K562 (cell line): ENCODE results near the gene TNFAIP1. TPM values are rescaled to one million over a fixed set of nuclear protein-coding genes. Genes with fewer than 3 reads are reported as not detected.

Source experiments
- BRD9 ChIP-seq: fragments of 450-650 bp; IDR thresholded peaks from 2 replicates; pipeline ENCODE4 v1.6.1; 2018; ENCODE audit warnings: low read depth; ENCODE audit not compliant: partially characterized antibody
- CHD4 ChIP-seq: fragments of 200-600 bp; sonication (generic); IDR thresholded peaks from 3 replicates; pipeline ENCODE4 v1.6.1; 2012; ENCODE audit warnings: low read depth, mild to moderate bottlenecking, mixed read lengths, low read length, inconsistent platforms; ENCODE audit not compliant: insufficient read depth, insufficient replicate concordance, poor library complexity, severe bottlenecking
- COPS2 ChIP-seq: fragments of 450-650 bp; conservative IDR thresholded peaks from 2 replicates; pipeline ENCODE4 v1.6.1; 2016; ENCODE audit warnings: mild to moderate bottlenecking, moderate library complexity
- CSDE1 ChIP-seq, 2 experiments: fragments of 450-650 bp; IDR thresholded peaks; 2 replicates each; pipeline ENCODE4 v1.6.1; 2016; ENCODE audit warnings: mild to moderate bottlenecking in 1 of 2
- DPF2 ChIP-seq: fragments of 450-650 bp; IDR thresholded peaks from 2 replicates; pipeline ENCODE4 v1.6.1; 2016
- EGR1 ChIP-seq: fragments of 450-650 bp; conservative IDR thresholded peaks from 2 replicates; pipeline ENCODE4 v1.6.1; 2017; ENCODE audit warnings: mild to moderate bottlenecking
- FOXP1 ChIP-seq: sonication (generic); formaldehyde crosslinking; IDR thresholded peaks from 2 replicates; pipeline ENCODE4 v1.8.0; 2022; ENCODE audit warnings: mild to moderate bottlenecking, missing genetic modification reagents
- L3MBTL2 ChIP-seq: fragments of 450-650 bp; IDR thresholded peaks from 2 replicates; pipeline ENCODE4 v1.6.1; 2016; ENCODE audit warnings: mild to moderate bottlenecking, moderate library complexity
- MEIS2 ChIP-seq: fragments of 450-650 bp; IDR thresholded peaks from 2 replicates; pipeline ENCODE4 v1.6.1; 2014; ENCODE audit warnings: mild to moderate bottlenecking; ENCODE audit not compliant: partially characterized antibody
- NFE2L1 ChIP-seq: fragments of 450-650 bp; IDR thresholded peaks from 2 replicates; pipeline ENCODE4 v1.6.1; 2016; ENCODE audit warnings: missing genetic modification characterization, low read depth, mild to moderate bottlenecking, missing compliant biosample characterization, moderate library complexity, borderline replicate concordance
- RBM22 ChIP-seq: fragments of 200-400 bp; formaldehyde crosslinking; IDR thresholded peaks from 2 replicates; pipeline ENCODE4 v1.6.1; 2018; ENCODE audit warnings: low read length, low read depth; ENCODE audit not compliant: poor library complexity, severe bottlenecking
- SMARCA4 ChIP-seq: fragments of 450-650 bp; IDR thresholded peaks from 2 replicates; pipeline ENCODE4 v1.6.1; 2016
- THRA ChIP-seq: fragments of 450-650 bp; IDR thresholded peaks from 2 replicates; pipeline ENCODE4 v1.6.1; 2017; ENCODE audit warnings: mild to moderate bottlenecking, moderate library complexity
- TOE1 ChIP-seq, 2 experiments: fragments of 450-650 bp in 1 of 2; sonication (generic) in 1 of 2; formaldehyde crosslinking in 1 of 2; IDR thresholded peaks; 2 replicates each; pipeline versions ENCODE4 v1.7.1 to v1.8.0; 2016 to 2022; ENCODE audit warnings: borderline replicate concordance in 2 of 2, mild to moderate bottlenecking in 2 of 2, antibody characterized with exemption in 1 of 2, inconsistent platforms in 1 of 2, low read depth in 1 of 2, missing genetic modification reagents in 1 of 2, moderate library complexity in 1 of 2
- WHSC1 ChIP-seq: IDR thresholded peaks from one replicate; pipeline ENCODE4 v1.6.1; 2012; ENCODE audit warnings: low read length, control low read depth, inconsistent platforms
- ZBTB7A ChIP-seq: IDR thresholded peaks from 2 replicates; pipeline ENCODE4 v1.6.1; 2011; ENCODE audit warnings: low read depth, mild to moderate bottlenecking, low read length, moderate library complexity, borderline replicate concordance; ENCODE audit not compliant: control insufficient read depth
- ZNF395 ChIP-seq: fragments of 200-800 bp; sonication (Bioruptor generic); IDR thresholded peaks from 2 replicates; pipeline ENCODE4 v1.6.1; 2017; ENCODE audit warnings: missing genetic modification characterization, missing compliant biosample characterization
- ZNF592 ChIP-seq: fragments of 450-650 bp; IDR thresholded peaks from 2 replicates; pipeline ENCODE4 v1.6.1; 2017; ENCODE audit warnings: antibody characterized with exemption, mild to moderate bottlenecking
- ZNF780A ChIP-seq: fragments of 250-450 bp; sonication (Bioruptor Pico); IDR thresholded peaks from 2 replicates; pipeline ENCODE4 v1.5.0; 2021; ENCODE audit warnings: mild to moderate bottlenecking
- polyA plus RNA-seq, 8 experiments: library from polyadenylated mRNA; depleted of rRNA in 4 of 8; stranded (reverse) in 5 of 8; unstranded in 3 of 8; fragments of >200 nt; fragmentation: Nextera tagmentation in 2 of 8; fragmentation: Illumina TruSeq in 1 of 8; extraction: Ambion mirVana in 2 of 8; extraction: Trizol in 1 of 8; gene quantifications; 2 replicates each; pipeline versions ENCODE4 v1.2.1 to v1.2.3, GENCODE V29; 2011 to 2014; ENCODE audit warnings: inconsistent platforms in 1 of 8, missing spikeins in 1 of 8
- total RNA-seq, 7 experiments: library from RNA; depleted of rRNA in 6 of 7; stranded (reverse); fragments of >200 nt in 6 of 7; fragmentation: Illumina TruSeq in 2 of 7; extraction: Trizol in 2 of 7; gene quantifications; 2 replicates each; pipeline versions ENCODE4 v1.2.1 to v1.2.3, GENCODE V29; 2011 to 2021; ENCODE audit warnings: low replicate concordance in 1 of 7

Gene TNFAIP1
- total and polyA plus RNA-seq, 9 of the 15 experiments (the other 6 are each of a cell fraction or from before 2014, with no cell fraction given): 2.1 to 20.1 (median 8.2) TPM

- TF ChIP-seq ZNF592 (peak; percentile 91; the same call in 1 of the 2 replicates), THRA (no peak), SMARCA4 (peak; percentile 27; the same call in 1 of the 2 replicates), TOE1 (IDR thresholded peaks at IDR 0.05; ENCODE audit: borderline replicate concordance) (0 out of 2 replicates have a peak, but pooled peaks have one; percentile 3), TOE1 (CRISPR knock-in tag; IDR thresholded peaks at IDR 0.05; ENCODE audit: borderline replicate concordance, low read depth) (no peak), L3MBTL2 (peak; percentile 81), CHD4 (no peak), COPS2 (no peak), ZNF395 (0 out of 2 replicates have a peak, but pooled peaks have one; percentile 35), ZBTB7A (no peak), CSDE1 (IDR thresholded peaks at IDR 0.05) (no peak), FOXP1 (CRISPR knock-in tag) (no peak), WHSC1 (peak; percentile 20), MEIS2 (no peak), DPF2 (peak; percentile 48), EGR1 (no peak), BRD9 (no peak), RBM22 (no peak), ZNF780A (CRISPR knock-in tag) (no peak), NFE2L1 (tag) (no peak)
Observed at GRCh38 chr17:28317099-28317965, 18.2 kb upstream of the TNFAIP1 start (continued).
